ENCODE data around the gene USP5. TPM values are rescaled to one million over a fixed set of nuclear protein-coding genes. Genes with fewer than 3 reads are reported as not detected.

The USP5 gene
- total RNA-seq, 1 experiment from 2014 or later: 308 TPM

DNA sequence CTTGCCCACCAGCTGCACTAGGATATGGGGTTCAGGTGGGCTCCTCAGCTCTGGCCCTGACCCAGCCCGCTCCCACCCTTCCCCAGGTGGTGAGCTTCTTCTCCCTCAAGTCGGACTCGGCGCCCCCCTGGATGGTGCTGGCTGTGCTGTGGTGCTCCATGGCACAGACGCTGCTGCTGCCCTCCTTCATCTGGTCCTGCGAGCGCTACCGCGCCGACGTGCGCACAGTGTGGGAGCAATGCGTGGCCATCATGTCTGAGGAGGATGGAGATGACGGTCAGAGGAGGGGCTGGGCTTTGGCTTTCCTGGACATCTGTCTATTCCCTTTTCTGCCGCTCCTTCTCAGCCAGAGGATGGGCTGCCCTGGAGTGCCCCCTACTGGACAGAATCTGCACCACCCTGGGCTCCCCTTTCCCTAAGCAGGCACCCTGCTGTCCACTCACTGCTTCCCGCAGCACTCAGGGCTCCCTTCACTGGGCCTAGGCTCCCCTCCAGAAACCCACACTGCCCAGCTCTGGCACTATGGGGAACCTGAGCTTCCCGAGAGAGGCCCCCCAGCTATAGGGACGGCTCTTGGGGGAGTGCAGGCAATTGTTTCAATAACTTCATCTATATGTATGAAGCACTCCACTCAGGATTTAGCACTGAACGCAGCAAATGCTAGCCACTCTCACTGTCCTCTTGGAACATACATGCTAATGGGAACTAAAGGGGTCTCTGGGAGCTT is 26.4 kb upstream of the USP5 start:
- Histone ChIP-seq H3K27me3 (ENCODE audit: insufficient read depth, low read depth) (peaks cover 97% of the 10 kb centered on the region), H3K79me2 (ENCODE audit: low read depth) (no peaks in the 10 kb centered on the region), H3K4me3 (no peak overlapping the region), H3K4me1 (replicated peaks; ENCODE audit: insufficient read depth) (no peaks in the 10 kb centered on the region; the same call in 1 of the 2 replicates), H3F3A (ENCODE audit: insufficient read depth, low read depth) (no peaks in the 10 kb centered on the region; the same call in 1 of the 2 replicates), H3K4me2 (no peak overlapping the region), H3K27ac (no peak overlapping the region), H4K20me1 (ENCODE audit: insufficient read depth) (no peaks in the 10 kb centered on the region), H2AFZ (no peak overlapping the region), H3K9me2 (ENCODE audit: insufficient read depth) (no peaks in the 10 kb centered on the region), H3K9me3 (ENCODE audit: insufficient read depth, low read depth) (no peaks in the 10 kb centered on the region), H3K36me3 (ENCODE audit: low read depth) (no peaks in the 10 kb centered on the region)
- no TSS peak for BruUV-seq (replicated peaks)
- no peak for TF ChIP-seq EZH2 (IDR thresholded peaks at IDR 0.05; ENCODE audit: low read depth)
- TF ChIP-seq, protein P1, sequence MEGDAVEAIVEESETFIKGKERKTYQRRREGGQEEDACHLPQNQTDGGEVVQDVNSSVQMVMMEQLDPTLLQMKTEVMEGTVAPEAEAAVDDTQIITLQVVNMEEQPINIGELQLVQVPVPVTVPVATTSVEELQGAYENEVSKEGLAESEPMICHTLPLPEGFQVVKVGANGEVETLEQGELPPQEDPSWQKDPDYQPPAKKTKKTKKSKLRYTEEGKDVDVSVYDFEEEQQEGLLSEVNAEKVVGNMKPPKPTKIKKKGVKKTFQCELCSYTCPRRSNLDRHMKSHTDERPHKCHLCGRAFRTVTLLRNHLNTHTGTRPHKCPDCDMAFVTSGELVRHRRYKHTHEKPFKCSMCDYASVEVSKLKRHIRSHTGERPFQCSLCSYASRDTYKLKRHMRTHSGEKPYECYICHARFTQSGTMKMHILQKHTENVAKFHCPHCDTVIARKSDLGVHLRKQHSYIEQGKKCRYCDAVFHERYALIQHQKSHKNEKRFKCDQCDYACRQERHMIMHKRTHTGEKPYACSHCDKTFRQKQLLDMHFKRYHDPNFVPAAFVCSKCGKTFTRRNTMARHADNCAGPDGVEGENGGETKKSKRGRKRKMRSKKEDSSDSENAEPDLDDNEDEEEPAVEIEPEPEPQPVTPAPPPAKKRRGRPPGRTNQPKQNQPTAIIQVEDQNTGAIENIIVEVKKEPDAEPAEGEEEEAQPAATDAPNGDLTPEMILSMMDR (conservative IDR thresholded peaks at IDR 0.05): peak; percentile 96
- CTCF ChIA-PET: interaction anchor here (0.6 to 1.3 kb wide), 6 partner anchors 14 to 1940 kb away, joined by 3 to 7 read pairs (median 3); partner anchors contain the start of genes MLF2 and ZNF384
- POLR2A ChIA-PET (ENCODE audit: unreplicated experiment): interaction anchor here (0.6 kb wide), 1 partner anchor 44 kb away, joined by 4 read pairs; no protein-coding TSS in a partner anchor
- intact Hi-C loops (cut with micrococcal nuclease; ENCODE audit: unreplicated experiment): loop anchor here (1.0 to 5.0 kb wide), 6 partner anchors 46 to 258 kb away; partner anchors contain the start of genes MLF2, NOP2 and ZNF384
- DNase-seq: peak; percentile 68 to 93

DNA sequence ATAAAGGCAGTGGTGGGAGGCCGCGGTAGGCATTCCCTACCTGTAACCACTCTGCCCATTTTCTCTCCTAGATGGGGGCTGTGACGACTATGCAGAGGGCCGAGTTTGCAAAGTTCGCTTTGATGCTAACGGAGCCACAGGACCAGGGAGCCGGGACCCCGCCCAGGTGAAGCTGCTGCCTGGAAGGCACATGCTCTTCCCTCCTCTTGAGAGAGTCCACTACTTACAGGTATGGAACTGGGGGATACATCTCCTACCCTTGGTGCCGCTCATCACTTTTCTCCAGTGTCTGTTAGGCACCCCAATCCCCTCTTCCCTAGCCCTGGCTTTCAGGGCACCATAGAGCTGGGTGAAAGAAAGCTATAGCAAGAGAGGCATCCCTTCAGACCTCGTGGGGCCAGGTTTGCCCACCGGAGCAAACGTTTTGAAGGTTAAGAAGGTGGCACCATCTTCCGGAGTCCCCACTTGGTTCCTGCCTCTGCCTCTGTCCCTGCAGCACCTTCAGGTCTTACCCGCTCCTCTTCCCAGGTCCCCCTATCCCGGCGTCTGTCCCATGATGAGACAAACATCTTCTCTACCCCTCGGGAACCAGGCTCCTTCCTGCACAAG is 25.7 kb upstream of the USP5 start:
- H3K9me3 ChIP-seq (ENCODE audit: insufficient read depth, low read depth): no peaks in the 10 kb centered on the region
- no peak overlapping the region for H3K27ac ChIP-seq
- ChIA-PET CTCF (interaction anchor here (0.7 kb wide), 1 partner anchor 1941 kb away, joined by 3 read pairs; no protein-coding TSS in a partner anchor), POLR2A (ENCODE audit: unreplicated experiment) (interaction anchor here (0.6 to 0.7 kb wide), 2 partner anchors 43 to 279 kb away, joined by 4 read pairs; no protein-coding TSS in a partner anchor)
- no peak overlapping the region for H2AFZ ChIP-seq
- no peaks in the 10 kb centered on the region; the same call in 1 of the 2 replicates for H3F3A ChIP-seq (ENCODE audit: insufficient read depth, low read depth)
- no peaks in the 10 kb centered on the region for H3K36me3 ChIP-seq (ENCODE audit: low read depth)
- DNase-seq: no peak
- H4K20me1 ChIP-seq (ENCODE audit: insufficient read depth): no peaks in the 10 kb centered on the region
- H3K27me3 ChIP-seq (ENCODE audit: insufficient read depth, low read depth): peaks cover 97% of the 10 kb centered on the region
- H3K4me3 ChIP-seq: no peak overlapping the region
- no peak overlapping the region for H3K4me2 ChIP-seq
- intact Hi-C loops (cut with micrococcal nuclease; ENCODE audit: unreplicated experiment): loop anchor here (5.0 kb wide), 2 partner anchors 139 to 259 kb away; partner anchors contain the start of genes NOP2 and ZNF384
- no peaks in the 10 kb centered on the region; the same call in 1 of the 2 replicates for H3K4me1 ChIP-seq (replicated peaks; ENCODE audit: insufficient read depth)
- TF ChIP-seq, protein P1 (conservative IDR thresholded peaks at IDR 0.05): no peak
- TF ChIP-seq EZH2 (IDR thresholded peaks at IDR 0.05; ENCODE audit: low read depth): no peak
- H3K79me2 ChIP-seq (ENCODE audit: low read depth): no peaks in the 10 kb centered on the region
- H3K9me2 ChIP-seq (ENCODE audit: insufficient read depth): no peaks in the 10 kb centered on the region
- BruUV-seq (replicated peaks): no TSS peak

DNA sequence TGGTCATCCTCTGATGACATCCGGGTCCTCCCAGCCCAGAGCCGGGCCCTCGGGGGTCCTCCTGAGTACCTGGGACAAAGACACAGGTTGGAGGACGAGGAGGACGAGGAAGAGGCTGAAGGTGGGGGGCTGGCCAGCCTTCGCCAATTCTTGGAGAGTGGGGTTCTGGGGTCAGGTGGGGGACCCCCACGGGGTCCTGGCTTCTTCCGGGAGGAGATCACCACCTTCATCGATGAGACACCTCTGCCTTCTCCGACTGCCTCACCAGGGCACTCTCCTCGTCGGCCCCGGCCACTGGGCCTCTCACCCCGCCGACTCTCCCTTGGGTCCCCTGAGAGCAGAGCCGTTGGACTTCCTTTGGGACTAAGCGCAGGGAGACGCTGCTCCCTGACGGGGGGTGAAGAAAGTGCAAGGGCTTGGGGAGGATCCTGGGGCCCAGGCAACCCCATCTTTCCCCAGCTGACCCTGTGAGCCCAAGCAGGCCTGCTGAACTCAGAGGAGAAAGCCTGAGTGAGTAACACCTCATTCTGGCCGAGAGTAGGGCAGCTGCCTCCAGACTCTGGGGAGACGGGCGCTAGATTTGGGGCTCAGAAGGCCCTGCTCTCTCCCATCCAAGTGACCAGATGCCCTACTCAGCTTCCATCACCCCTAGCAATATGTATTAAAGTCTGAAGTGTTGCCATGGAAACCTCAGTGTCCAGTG is 25.1 kb upstream of the USP5 start:
- Histone ChIP-seq H3K27ac (no peak overlapping the region), H3K4me1 (replicated peaks; ENCODE audit: insufficient read depth) (no peaks in the 10 kb centered on the region; the same call in 1 of the 2 replicates), H4K20me1 (ENCODE audit: insufficient read depth) (no peaks in the 10 kb centered on the region), H3K27me3 (ENCODE audit: insufficient read depth, low read depth) (peaks cover 97% of the 10 kb centered on the region), H3K36me3 (ENCODE audit: low read depth) (no peaks in the 10 kb centered on the region), H3K79me2 (ENCODE audit: low read depth) (no peaks in the 10 kb centered on the region), H3K4me2 (no peak overlapping the region), H3K4me3 (no peak overlapping the region), H3K9me2 (ENCODE audit: insufficient read depth) (no peaks in the 10 kb centered on the region), H3K9me3 (ENCODE audit: insufficient read depth, low read depth) (no peaks in the 10 kb centered on the region), H3F3A (ENCODE audit: insufficient read depth, low read depth) (no peaks in the 10 kb centered on the region; the same call in 1 of the 2 replicates), H2AFZ (no peak overlapping the region)
- no peak for DNase-seq
- no TSS peak for BruUV-seq (replicated peaks)
- POLR2A ChIA-PET (ENCODE audit: unreplicated experiment): interaction anchor here (0.7 kb wide), 1 partner anchor 280 kb away, joined by 4 read pairs; no protein-coding TSS in a partner anchor
- CTCF ChIA-PET: interaction anchor here (0.6 to 0.7 kb wide), 2 partner anchors 12 to 304 kb away, joined by 4 read pairs; no protein-coding TSS in a partner anchor
- intact Hi-C loops (cut with micrococcal nuclease; ENCODE audit: unreplicated experiment): loop anchor here (5.0 kb wide), 2 partner anchors 140 to 260 kb away; partner anchors contain the start of genes NOP2 and ZNF384
- TF ChIP-seq EZH2 (IDR thresholded peaks at IDR 0.05; ENCODE audit: low read depth): no peak
- TF ChIP-seq, protein P1 (conservative IDR thresholded peaks at IDR 0.05): no peak
